H9 (cell line): ENCODE data around the gene WDR7. TPM values are rescaled to one million over a fixed set of nuclear protein-coding genes. Genes with fewer than 3 reads are reported as not detected.

Experiments
- DNase-seq: peaks from one replicate; pipeline ENCODE4 v3.0.0-alpha.2; 2017
- H2AFZ ChIP-seq: one replicate; pipeline ENCODE4 v1.6.1; 2013; ENCODE audit warnings: mild to moderate bottlenecking, low read length, control low read depth, moderate library complexity
- H2AK5ac ChIP-seq: 2 replicates; pipeline ENCODE4 v1.6.1; 2013; ENCODE audit warnings: low read length, control low read depth, mixed read lengths; ENCODE audit not compliant: insufficient read length
- H2BK120ac ChIP-seq: one replicate; pipeline ENCODE4 v1.6.1; 2013; ENCODE audit warnings: low read depth, mild to moderate bottlenecking, low read length, control low read depth, inconsistent platforms; ENCODE audit not compliant: poor library complexity, severe bottlenecking
- H2BK12ac ChIP-seq: 2 replicates; pipeline ENCODE4 v1.6.1; 2013; ENCODE audit warnings: low read length, control low read depth, mixed read lengths, low read depth; ENCODE audit not compliant: insufficient read length
- H2BK15ac ChIP-seq: 2 replicates; pipeline ENCODE4 v1.6.1; 2013; ENCODE audit warnings: low read depth, low read length, control low read depth
- H2BK20ac ChIP-seq: one replicate; pipeline ENCODE4 v1.6.1; 2013; ENCODE audit warnings: low read depth, mild to moderate bottlenecking, low read length, control low read depth, inconsistent platforms; ENCODE audit not compliant: poor library complexity, severe bottlenecking
- H2BK5ac ChIP-seq: 2 replicates; pipeline ENCODE4 v1.6.1; 2013; ENCODE audit warnings: low read length, control low read depth, mixed read lengths; ENCODE audit not compliant: insufficient read length
- H3K14ac ChIP-seq: 2 replicates; pipeline ENCODE4 v1.6.1; 2013; ENCODE audit warnings: low read length, control low read depth; ENCODE audit not compliant: insufficient read depth
- H3K18ac ChIP-seq: 2 replicates; pipeline ENCODE4 v1.6.1; 2013; ENCODE audit warnings: low read depth, mild to moderate bottlenecking, mixed read lengths, low read length, control low read depth; ENCODE audit not compliant: insufficient read length
- H3K23ac ChIP-seq: 2 replicates; pipeline ENCODE4 v1.6.1; 2013; ENCODE audit warnings: low read length, control low read depth, mixed read lengths, low read depth; ENCODE audit not compliant: insufficient read length
- H3K23me2 ChIP-seq: 2 replicates; pipeline ENCODE4 v1.6.1; 2013; ENCODE audit warnings: low read depth, mild to moderate bottlenecking, mixed read lengths, low read length, control low read depth; ENCODE audit not compliant: insufficient read length, poor library complexity, severe bottlenecking
- H3K27ac ChIP-seq: 2 replicates; pipeline ENCODE4 v1.5.1; 2013; ENCODE audit warnings: low read length, control low read depth, mixed read lengths, low read depth; ENCODE audit not compliant: insufficient read length
- H3K27me3 ChIP-seq: 2 replicates; pipeline ENCODE4 v1.6.1; 2013; ENCODE audit warnings: low read length, control low read depth, inconsistent platforms; ENCODE audit not compliant: insufficient read depth
- H3K4ac ChIP-seq: 2 replicates; pipeline ENCODE4 v1.6.1; 2013; ENCODE audit warnings: low read depth, mild to moderate bottlenecking, control low read depth, inconsistent platforms, low read length, moderate library complexity
- H3K4me1 ChIP-seq: 2 replicates; pipeline ENCODE4 v1.6.1; 2013; ENCODE audit warnings: low read length, control low read depth, inconsistent platforms; ENCODE audit not compliant: insufficient read depth
- H3K4me2 ChIP-seq: 2 replicates; pipeline ENCODE4 v1.6.1; 2013; ENCODE audit warnings: low read length, control low read depth, mixed read lengths; ENCODE audit not compliant: insufficient read length, insufficient read depth
- H3K56ac ChIP-seq: 2 replicates; pipeline ENCODE4 v1.6.1; 2013; ENCODE audit warnings: low read depth, mild to moderate bottlenecking, mixed read lengths, low read length, control low read depth; ENCODE audit not compliant: insufficient read length
- H3K79me1 ChIP-seq: 2 replicates; pipeline ENCODE4 v1.6.1; 2013; ENCODE audit warnings: low read depth, mild to moderate bottlenecking, moderate library complexity, low read length, control low read depth, inconsistent platforms; ENCODE audit not compliant: insufficient read depth, poor library complexity, severe bottlenecking
- H3K79me2 ChIP-seq: 2 replicates; pipeline ENCODE4 v1.6.1; 2013; ENCODE audit warnings: low read length, control low read depth, inconsistent platforms; ENCODE audit not compliant: insufficient read depth
- H3K9ac ChIP-seq: 2 replicates; pipeline ENCODE4 v1.6.1; 2013; ENCODE audit warnings: low read length, control low read depth, mixed read lengths; ENCODE audit not compliant: insufficient read length; ENCODE audit errors: extremely low read depth
- H3K9me3 ChIP-seq: one replicate; pipeline ENCODE4 v1.6.1; 2013; ENCODE audit warnings: low read depth, low read length, inconsistent platforms; ENCODE audit not compliant: control insufficient read depth
- H3T11ph ChIP-seq: one replicate; pipeline ENCODE4 v1.6.1; 2013; ENCODE audit warnings: mild to moderate bottlenecking, low read length, control low read depth, inconsistent platforms
- H4K20me1 ChIP-seq: one replicate; pipeline ENCODE4 v1.6.1; 2013; ENCODE audit not compliant: control insufficient read depth, insufficient read length, insufficient read depth
- H4K5ac ChIP-seq: 2 replicates; pipeline ENCODE4 v1.6.1; 2013; ENCODE audit warnings: low read depth, mild to moderate bottlenecking, mixed read lengths, low read length, control low read depth; ENCODE audit not compliant: insufficient read length
- H4K8ac ChIP-seq: replicated peaks from 2 replicates; pipeline ENCODE4 v1.6.1; 2013; ENCODE audit warnings: low read length, control low read depth, mixed read lengths, low read depth; ENCODE audit not compliant: insufficient read length
- H4K91ac ChIP-seq: 2 replicates; pipeline ENCODE4 v1.6.1; 2013; ENCODE audit warnings: low read depth, mild to moderate bottlenecking, moderate library complexity, mixed read lengths, low read length, control low read depth; ENCODE audit not compliant: insufficient read length
- H3K27ac Mint-ChIP-seq, 3 experiments: 2 replicates in 2 of 3; 3 replicates in 1 of 3; pipeline ENCODE4 v1.8.0; 2020 to 2021; ENCODE audit warnings: mixed read lengths in 3 of 3, mild to moderate bottlenecking in 1 of 3, moderate library complexity in 1 of 3
- H3K27me3 Mint-ChIP-seq: 2 replicates; pipeline ENCODE4 v1.8.0; 2021; ENCODE audit warnings: low read depth, mild to moderate bottlenecking, moderate library complexity, mixed read lengths
- H3K36me3 Mint-ChIP-seq, 3 experiments: 2 replicates in 2 of 3; 3 replicates in 1 of 3; pipeline ENCODE4 v1.8.0; 2020 to 2021; ENCODE audit warnings: low read depth in 3 of 3, mixed read lengths in 3 of 3; ENCODE audit not compliant: insufficient read depth in 1 of 3
- H3K4me1 Mint-ChIP-seq, 2 experiments: 2 replicates each; pipeline ENCODE4 v1.8.0; 2020; ENCODE audit warnings: mixed read lengths in 2 of 2
- H3K4me3 Mint-ChIP-seq, 2 experiments: 2 replicates in 1 of 2; 3 replicates in 1 of 2; pipeline ENCODE4 v1.8.0; 2020 to 2021; ENCODE audit warnings: mild to moderate bottlenecking in 2 of 2, mixed read lengths in 2 of 2, moderate library complexity in 1 of 2
- H3K9me3 Mint-ChIP-seq, 2 experiments: 2 replicates in 1 of 2; 3 replicates in 1 of 2; pipeline ENCODE4 v1.8.0; 2020; ENCODE audit warnings: mild to moderate bottlenecking in 2 of 2, mixed read lengths in 2 of 2, moderate library complexity in 1 of 2
- WGBS: extraction: QIAGEN DNeasy Blood & Tissue Kit; methylation state at CpG from one replicate; pipeline ENCODE4 v1.1.7; 2013; ENCODE audit warnings: missing lambda C conversion rate, low lambda C conversion rate, mixed read lengths; ENCODE audit not compliant: insufficient read length; ENCODE audit errors: extremely low coverage; 5-methylcytosine and 5-hydroxymethylcytosine counted together
- total RNA-seq: library from RNA; stranded (reverse); gene quantifications from 2 replicates; pipeline ENCODE4 v1.2.1, GENCODE V29; 2021
- TF ChIP-seq, protein P1 (sequence below): fragments of 200-600 bp; sonication (generic); conservative IDR thresholded peaks from 3 replicates; pipeline ENCODE4 v1.8.0; 2021; ENCODE audit warnings: antibody characterized with exemption, mild to moderate bottlenecking

The WDR7 gene
- total RNA-seq, 1 experiment from 2014 or later, result 14.8 TPM

- H2BK15ac ChIP-seq, result no peak overlapping the region
- no peak overlapping the region for H3T11ph ChIP-seq
- TF ChIP-seq, protein P1, sequence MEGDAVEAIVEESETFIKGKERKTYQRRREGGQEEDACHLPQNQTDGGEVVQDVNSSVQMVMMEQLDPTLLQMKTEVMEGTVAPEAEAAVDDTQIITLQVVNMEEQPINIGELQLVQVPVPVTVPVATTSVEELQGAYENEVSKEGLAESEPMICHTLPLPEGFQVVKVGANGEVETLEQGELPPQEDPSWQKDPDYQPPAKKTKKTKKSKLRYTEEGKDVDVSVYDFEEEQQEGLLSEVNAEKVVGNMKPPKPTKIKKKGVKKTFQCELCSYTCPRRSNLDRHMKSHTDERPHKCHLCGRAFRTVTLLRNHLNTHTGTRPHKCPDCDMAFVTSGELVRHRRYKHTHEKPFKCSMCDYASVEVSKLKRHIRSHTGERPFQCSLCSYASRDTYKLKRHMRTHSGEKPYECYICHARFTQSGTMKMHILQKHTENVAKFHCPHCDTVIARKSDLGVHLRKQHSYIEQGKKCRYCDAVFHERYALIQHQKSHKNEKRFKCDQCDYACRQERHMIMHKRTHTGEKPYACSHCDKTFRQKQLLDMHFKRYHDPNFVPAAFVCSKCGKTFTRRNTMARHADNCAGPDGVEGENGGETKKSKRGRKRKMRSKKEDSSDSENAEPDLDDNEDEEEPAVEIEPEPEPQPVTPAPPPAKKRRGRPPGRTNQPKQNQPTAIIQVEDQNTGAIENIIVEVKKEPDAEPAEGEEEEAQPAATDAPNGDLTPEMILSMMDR, result no peak
- no peak overlapping the region for H2BK120ac ChIP-seq
- no peak overlapping the region for H3K14ac ChIP-seq
- H3K56ac ChIP-seq, result no peak overlapping the region
- H3K79me2 ChIP-seq, result no peaks in the 10 kb centered on the region
- no peaks in the 10 kb centered on the region for H3K23me2 ChIP-seq
- H3K27ac Mint-ChIP-seq, result peak overlapping the region in 1 of 3 experiments; percentile 12; a peak in 1 of 7 replicates
- peaks cover 0 to 10% of the 10 kb centered on the region in 2 experiments; a peak in 4 of 5 replicates for H3K9me3 Mint-ChIP-seq
- no CpG with 5 or more reads among the region's 7 CpGs for WGBS
- no peak overlapping the region for H2BK5ac ChIP-seq
- H3K79me1 ChIP-seq, result no peaks in the 10 kb centered on the region
- H4K91ac ChIP-seq, result no peak overlapping the region
- H3K27ac ChIP-seq, result no peak overlapping the region
- no peak overlapping the region for H2AFZ ChIP-seq
- no peak overlapping the region for H3K23ac ChIP-seq
- no peak overlapping the region for H3K18ac ChIP-seq
- H4K8ac ChIP-seq, result no peak overlapping the region
- H3K9me3 ChIP-seq, result no peaks in the 10 kb centered on the region
- H3K4me1 ChIP-seq, result peaks cover 12% of the 10 kb centered on the region; the same call in 1 of the 2 replicates
- no peaks in the 10 kb centered on the region for H4K20me1 ChIP-seq
- H3K36me3 Mint-ChIP-seq, result peaks cover 0 to 5% (median 2%) of the 10 kb centered on the region in 3 experiments; a peak in 2 of 7 replicates
- no peak overlapping the region for H3K9ac ChIP-seq
- no peak overlapping the region for H3K4me3 Mint-ChIP-seq
- H3K4me1 Mint-ChIP-seq, result peaks cover 22 to 36% of the 10 kb centered on the region in 2 experiments
- no peak overlapping the region for H4K5ac ChIP-seq
- H3K4me2 ChIP-seq, result no peak overlapping the region
- no peak overlapping the region for H3K4ac ChIP-seq
- no peak overlapping the region for H2AK5ac ChIP-seq
- H3K27me3 ChIP-seq, result no peaks in the 10 kb centered on the region
- H2BK12ac ChIP-seq, result no peak overlapping the region
- DNase-seq, result no peak
- H2BK20ac ChIP-seq, result no peak overlapping the region
- H3K27me3 Mint-ChIP-seq, result no peaks in the 10 kb centered on the region; the same call in 1 of the 2 replicates
Observed at GRCh38 chr18:57085371-57085770, 434.2 kb downstream of the WDR7 start.
